H9 (cell line): ENCODE results near the gene SECTM1. TPM values are rescaled to one million over a fixed set of nuclear protein-coding genes. Genes with fewer than 3 reads are reported as not detected.

Source experiments
- DNase-seq: peaks from one replicate; pipeline ENCODE4 v3.0.0-alpha.2; 2017
- H2AFZ ChIP-seq: one replicate; pipeline ENCODE4 v1.6.1; 2013; ENCODE audit warnings: mild to moderate bottlenecking, low read length, control low read depth, moderate library complexity
- H2AK5ac ChIP-seq: 2 replicates; pipeline ENCODE4 v1.6.1; 2013; ENCODE audit warnings: low read length, control low read depth, mixed read lengths; ENCODE audit not compliant: insufficient read length
- H2BK120ac ChIP-seq: one replicate; pipeline ENCODE4 v1.6.1; 2013; ENCODE audit warnings: low read depth, mild to moderate bottlenecking, low read length, control low read depth, inconsistent platforms; ENCODE audit not compliant: poor library complexity, severe bottlenecking
- H2BK12ac ChIP-seq: 2 replicates; pipeline ENCODE4 v1.6.1; 2013; ENCODE audit warnings: low read length, control low read depth, mixed read lengths, low read depth; ENCODE audit not compliant: insufficient read length
- H2BK15ac ChIP-seq: 2 replicates; pipeline ENCODE4 v1.6.1; 2013; ENCODE audit warnings: low read depth, low read length, control low read depth
- H2BK20ac ChIP-seq: one replicate; pipeline ENCODE4 v1.6.1; 2013; ENCODE audit warnings: low read depth, mild to moderate bottlenecking, low read length, control low read depth, inconsistent platforms; ENCODE audit not compliant: poor library complexity, severe bottlenecking
- H2BK5ac ChIP-seq: 2 replicates; pipeline ENCODE4 v1.6.1; 2013; ENCODE audit warnings: low read length, control low read depth, mixed read lengths; ENCODE audit not compliant: insufficient read length
- H3K14ac ChIP-seq: 2 replicates; pipeline ENCODE4 v1.6.1; 2013; ENCODE audit warnings: low read length, control low read depth; ENCODE audit not compliant: insufficient read depth
- H3K18ac ChIP-seq: 2 replicates; pipeline ENCODE4 v1.6.1; 2013; ENCODE audit warnings: low read depth, mild to moderate bottlenecking, mixed read lengths, low read length, control low read depth; ENCODE audit not compliant: insufficient read length
- H3K23ac ChIP-seq: 2 replicates; pipeline ENCODE4 v1.6.1; 2013; ENCODE audit warnings: low read length, control low read depth, mixed read lengths, low read depth; ENCODE audit not compliant: insufficient read length
- H3K23me2 ChIP-seq: 2 replicates; pipeline ENCODE4 v1.6.1; 2013; ENCODE audit warnings: low read depth, mild to moderate bottlenecking, mixed read lengths, low read length, control low read depth; ENCODE audit not compliant: insufficient read length, poor library complexity, severe bottlenecking
- H3K27ac ChIP-seq: 2 replicates; pipeline ENCODE4 v1.5.1; 2013; ENCODE audit warnings: low read length, control low read depth, mixed read lengths, low read depth; ENCODE audit not compliant: insufficient read length
- H3K27me3 ChIP-seq: 2 replicates; pipeline ENCODE4 v1.6.1; 2013; ENCODE audit warnings: low read length, control low read depth, inconsistent platforms; ENCODE audit not compliant: insufficient read depth
- H3K4ac ChIP-seq: 2 replicates; pipeline ENCODE4 v1.6.1; 2013; ENCODE audit warnings: low read depth, mild to moderate bottlenecking, control low read depth, inconsistent platforms, low read length, moderate library complexity
- H3K4me1 ChIP-seq: 2 replicates; pipeline ENCODE4 v1.6.1; 2013; ENCODE audit warnings: low read length, control low read depth, inconsistent platforms; ENCODE audit not compliant: insufficient read depth
- H3K4me2 ChIP-seq: 2 replicates; pipeline ENCODE4 v1.6.1; 2013; ENCODE audit warnings: low read length, control low read depth, mixed read lengths; ENCODE audit not compliant: insufficient read length, insufficient read depth
- H3K56ac ChIP-seq: 2 replicates; pipeline ENCODE4 v1.6.1; 2013; ENCODE audit warnings: low read depth, mild to moderate bottlenecking, mixed read lengths, low read length, control low read depth; ENCODE audit not compliant: insufficient read length
- H3K79me1 ChIP-seq: 2 replicates; pipeline ENCODE4 v1.6.1; 2013; ENCODE audit warnings: low read depth, mild to moderate bottlenecking, moderate library complexity, low read length, control low read depth, inconsistent platforms; ENCODE audit not compliant: insufficient read depth, poor library complexity, severe bottlenecking
- H3K79me2 ChIP-seq: 2 replicates; pipeline ENCODE4 v1.6.1; 2013; ENCODE audit warnings: low read length, control low read depth, inconsistent platforms; ENCODE audit not compliant: insufficient read depth
- H3K9ac ChIP-seq: 2 replicates; pipeline ENCODE4 v1.6.1; 2013; ENCODE audit warnings: low read length, control low read depth, mixed read lengths; ENCODE audit not compliant: insufficient read length; ENCODE audit errors: extremely low read depth
- H3K9me3 ChIP-seq: one replicate; pipeline ENCODE4 v1.6.1; 2013; ENCODE audit warnings: low read depth, low read length, inconsistent platforms; ENCODE audit not compliant: control insufficient read depth
- H3T11ph ChIP-seq: one replicate; pipeline ENCODE4 v1.6.1; 2013; ENCODE audit warnings: mild to moderate bottlenecking, low read length, control low read depth, inconsistent platforms
- H4K20me1 ChIP-seq: one replicate; pipeline ENCODE4 v1.6.1; 2013; ENCODE audit not compliant: control insufficient read depth, insufficient read length, insufficient read depth
- H4K5ac ChIP-seq: 2 replicates; pipeline ENCODE4 v1.6.1; 2013; ENCODE audit warnings: low read depth, mild to moderate bottlenecking, mixed read lengths, low read length, control low read depth; ENCODE audit not compliant: insufficient read length
- H4K8ac ChIP-seq: replicated peaks from 2 replicates; pipeline ENCODE4 v1.6.1; 2013; ENCODE audit warnings: low read length, control low read depth, mixed read lengths, low read depth; ENCODE audit not compliant: insufficient read length
- H4K91ac ChIP-seq: 2 replicates; pipeline ENCODE4 v1.6.1; 2013; ENCODE audit warnings: low read depth, mild to moderate bottlenecking, moderate library complexity, mixed read lengths, low read length, control low read depth; ENCODE audit not compliant: insufficient read length
- H3K27ac Mint-ChIP-seq, 3 experiments: 2 replicates in 2 of 3; 3 replicates in 1 of 3; pipeline ENCODE4 v1.8.0; 2020 to 2021; ENCODE audit warnings: mixed read lengths in 3 of 3, mild to moderate bottlenecking in 1 of 3, moderate library complexity in 1 of 3
- H3K27me3 Mint-ChIP-seq: 2 replicates; pipeline ENCODE4 v1.8.0; 2021; ENCODE audit warnings: low read depth, mild to moderate bottlenecking, moderate library complexity, mixed read lengths
- H3K36me3 Mint-ChIP-seq, 3 experiments: 2 replicates in 2 of 3; 3 replicates in 1 of 3; pipeline ENCODE4 v1.8.0; 2020 to 2021; ENCODE audit warnings: low read depth in 3 of 3, mixed read lengths in 3 of 3; ENCODE audit not compliant: insufficient read depth in 1 of 3
- H3K4me1 Mint-ChIP-seq, 2 experiments: 2 replicates each; pipeline ENCODE4 v1.8.0; 2020; ENCODE audit warnings: mixed read lengths in 2 of 2
- H3K4me3 Mint-ChIP-seq, 2 experiments: 2 replicates in 1 of 2; 3 replicates in 1 of 2; pipeline ENCODE4 v1.8.0; 2020 to 2021; ENCODE audit warnings: mild to moderate bottlenecking in 2 of 2, mixed read lengths in 2 of 2, moderate library complexity in 1 of 2
- H3K9me3 Mint-ChIP-seq, 2 experiments: 2 replicates in 1 of 2; 3 replicates in 1 of 2; pipeline ENCODE4 v1.8.0; 2020; ENCODE audit warnings: mild to moderate bottlenecking in 2 of 2, mixed read lengths in 2 of 2, moderate library complexity in 1 of 2
- CTCF ChIP-seq: fragments of 200-600 bp; sonication (generic); conservative IDR thresholded peaks from 3 replicates; pipeline ENCODE4 v1.8.0; 2021; ENCODE audit warnings: antibody characterized with exemption, mild to moderate bottlenecking
- WGBS: extraction: QIAGEN DNeasy Blood & Tissue Kit; methylation state at CpG from one replicate; pipeline ENCODE4 v1.1.7; 2013; ENCODE audit warnings: missing lambda C conversion rate, low lambda C conversion rate, mixed read lengths; ENCODE audit not compliant: insufficient read length; ENCODE audit errors: extremely low coverage; 5-methylcytosine and 5-hydroxymethylcytosine counted together
- total RNA-seq: library from RNA; stranded (reverse); gene quantifications from 2 replicates; pipeline ENCODE4 v1.2.1, GENCODE V29; 2021

Gene SECTM1
- total RNA-seq, 1 experiment from 2014 or later: 0.28 TPM

GRCh38 chr17:82327289-82327688 is 6.3 kb downstream of the SECTM1 start:
- H3K27ac Mint-ChIP-seq: no peak overlapping the region

More at GRCh38 chr17:82327289-82327688, 6.3 kb downstream of the SECTM1 start:
- Histone ChIP-seq H3K4ac (no peak overlapping the region), H4K20me1 (no peaks in the 10 kb centered on the region), H3K27me3 (no peaks in the 10 kb centered on the region; the same call in 1 of the 2 replicates), H3K9me3 (no peaks in the 10 kb centered on the region), H2BK5ac (no peak overlapping the region), H2AK5ac (no peak overlapping the region), H3K4me1 (peaks cover 5% of the 10 kb centered on the region; the same call in 1 of the 2 replicates), H2BK20ac (no peak overlapping the region), H3K23me2 (no peaks in the 10 kb centered on the region), H3K79me2 (no peaks in the 10 kb centered on the region), H3K79me1 (no peaks in the 10 kb centered on the region), H2AFZ (no peak overlapping the region), H3K4me2 (no peak overlapping the region), H2BK15ac (no peak overlapping the region), H3K56ac (no peak overlapping the region), H4K8ac (no peak overlapping the region), H3K18ac (no peak overlapping the region), H3K14ac (no peak overlapping the region; the same call in 1 of the 2 replicates), H4K91ac (no peak overlapping the region), H3K27ac (no peak overlapping the region), H2BK120ac (no peak overlapping the region), H4K5ac (no peak overlapping the region), H3T11ph (no peak overlapping the region), H2BK12ac (no peak overlapping the region), H3K9ac (no peak overlapping the region), H3K23ac (no peak overlapping the region)
- no peak for TF ChIP-seq CTCF
- DNase-seq: no peak
- no peaks in the 10 kb centered on the region for H3K9me3 Mint-ChIP-seq
- peaks cover 46% of the 10 kb centered on the region for H3K27me3 Mint-ChIP-seq
- H3K4me1 Mint-ChIP-seq: peaks cover 16 to 30% of the 10 kb centered on the region in 2 experiments
- H3K36me3 Mint-ChIP-seq: no peaks in the 10 kb centered on the region; a peak in 1 of 7 replicates
- WGBS: no CpG with 5 or more reads among the region's 15 CpGs
- H3K4me3 Mint-ChIP-seq: 0 out of 5 replicates have a peak overlapping the region, but pooled peaks of 1 of the 2 experiments have one; percentile 35
